ENCODE results near the gene NDUFB10. TPM values are rescaled to one million over a fixed set of nuclear protein-coding genes. Genes with fewer than 3 reads are reported as not detected.
A peak's percentile ranks its signal among the peaks of the same experiment; 100 is the strongest.

Gene NDUFB10
- polyA plus RNA-seq, 6 donors from 2014 or later = 163 to 200 (median 194) TPM

- peaks cover 12 to 51% (median 30%) of the 10 kb centered on the region in 3 donors for H3K27me3 Mint-ChIP-seq
- peaks cover 10 to 20% (median 12%) of the 10 kb centered on the region in 3 donors for H3K4me1 Mint-ChIP-seq
- H3K4me3 Mint-ChIP-seq = no peak overlapping the region
- no peak for DNase-seq
- peaks cover 0 to 9% of the 10 kb centered on the region in 2 donors for H3K36me3 Mint-ChIP-seq
- no peak overlapping the region for H3K27ac Mint-ChIP-seq
- peaks cover 0 to 2% (median 0%) of the 10 kb centered on the region in 7 donors for H3K9me3 Mint-ChIP-seq
- no peak for ATAC-seq (ENCODE audit: low read depth in 2 of 2)
These were observed 21.4 kb downstream of the NDUFB10 start for GRCh38 chr16:1980770-1981087.

- DNase-seq (no peak), ATAC-seq (ENCODE audit: low read depth in 2 of 2) (peak in 1 of 2 donors; percentile 16)
- peaks cover 0 to 3% of the 10 kb centered on the region in 2 donors for H3K36me3 Mint-ChIP-seq
- H3K4me1 Mint-ChIP-seq = peaks cover 7 to 20% (median 17%) of the 10 kb centered on the region in 3 donors
- H3K4me3 Mint-ChIP-seq = peak within 1 kb of the TSS in 6 of 8 donors; percentile 4 to 88 (median 80)
- peaks cover 12 to 44% (median 23%) of the 10 kb centered on the region in 3 donors for H3K27me3 Mint-ChIP-seq
- H3K9me3 Mint-ChIP-seq = peaks cover 0 to 2% (median 0%) of the 10 kb centered on the region in 7 donors
- H3K27ac Mint-ChIP-seq = peak within 1 kb of the TSS in 3 of 6 donors; percentile 24 to 72 (median 70)
These were observed 22.1 kb downstream of the NDUFB10 start, which contains the start of gene NOXO1 for GRCh38 chr16:1981398-1981836. Gene NOXO1 (minus strand): TSS chr16:1981469. CDS start chr16:1981179, 290 bp downstream.

GRCh38 chr16:1982013-1982433, 22.7 kb downstream of the NDUFB10 start:
- Mint-ChIP-seq H3K36me3 (no peaks in the 10 kb centered on the region), H3K4me3 (peak overlapping the region in 5 of 8 donors; percentile 4 to 88 (median 79)), H3K9me3 (peaks cover 0 to 2% (median 0%) of the 10 kb centered on the region in 7 donors), H3K4me1 (peaks cover 13 to 22% (median 20%) of the 10 kb centered on the region in 3 donors), H3K27me3 (peaks cover 12 to 44% (median 23%) of the 10 kb centered on the region in 3 donors), H3K27ac (peak overlapping the region in 2 of 6 donors; percentile 70 to 72)
- ATAC-seq (ENCODE audit: low read depth in 2 of 2) = no peak
- no peak for DNase-seq

- H3K4me1 Mint-ChIP-seq = peaks cover 17 to 22% (median 20%) of the 10 kb centered on the region in 3 donors
- peak overlapping the region; percentile 74 to 88 (median 84) for H3K4me3 Mint-ChIP-seq
- peaks cover 12 to 36% (median 23%) of the 10 kb centered on the region in 3 donors for H3K27me3 Mint-ChIP-seq
- H3K9me3 Mint-ChIP-seq = peaks cover 0 to 2% (median 0%) of the 10 kb centered on the region in 7 donors
- peak overlapping the region in 3 of 6 donors; percentile 50 to 70 (median 63) for H3K27ac Mint-ChIP-seq
- DNase-seq (no peak), ATAC-seq (ENCODE audit: low read depth in 2 of 2) (no peak)
- H3K36me3 Mint-ChIP-seq = no peaks in the 10 kb centered on the region
These were observed 23.7 kb downstream of the NDUFB10 start for GRCh38 chr16:1982991-1983543.

GRCh38 chr16:1983544-1984346, 24.4 kb downstream of the NDUFB10 start, which contains the start of gene GFER:
Gene GFER (plus strand): TSS chr16:1984193. CDS start chr16:1984219, 26 bp downstream.
- Mint-ChIP-seq H3K4me1 (peaks cover 19 to 27% (median 24%) of the 10 kb centered on the region in 3 donors), H3K36me3 (no peaks in the 10 kb centered on the region), H3K27ac (peak within 1 kb of the TSS in 4 of 6 donors; percentile 63 to 82 (median 76)), H3K27me3 (peaks cover 12 to 32% (median 23%) of the 10 kb centered on the region in 3 donors), H3K4me3 (peak within 1 kb of the TSS; percentile 74 to 90 (median 84)), H3K9me3 (peaks cover 0 to 2% (median 0%) of the 10 kb centered on the region in 7 donors)
- ATAC-seq (ENCODE audit: low read depth in 2 of 2) = peak; percentile 71 to 72
- peak; percentile 72 for DNase-seq

GRCh38 chr16:1984347-1985225, 25.2 kb downstream of the NDUFB10 start:
- Mint-ChIP-seq H3K9me3 (peaks cover 0 to 2% (median 0%) of the 10 kb centered on the region in 7 donors), H3K36me3 (no peaks in the 10 kb centered on the region), H3K27ac (peak overlapping the region in 3 of 6 donors; percentile 20 to 82 (median 70)), H3K4me1 (peaks cover 23 to 32% (median 31%) of the 10 kb centered on the region in 3 donors), H3K27me3 (peaks cover 12 to 31% (median 23%) of the 10 kb centered on the region in 3 donors), H3K4me3 (peak overlapping the region; percentile 74 to 90 (median 82))
- ATAC-seq (ENCODE audit: low read depth in 2 of 2) (peak; percentile 31 to 32), DNase-seq (no peak)

- no peaks in the 10 kb centered on the region for H3K36me3 Mint-ChIP-seq
- no peak for ATAC-seq (ENCODE audit: low read depth in 2 of 2)
- H3K9me3 Mint-ChIP-seq = peaks cover 0 to 2% (median 0%) of the 10 kb centered on the region in 7 donors
- H3K27me3 Mint-ChIP-seq = peaks cover 12 to 26% (median 23%) of the 10 kb centered on the region in 3 donors
- H3K27ac Mint-ChIP-seq = no peak overlapping the region
- H3K4me3 Mint-ChIP-seq = peak overlapping the region; percentile 74 to 90 (median 82)
- no peak for DNase-seq
- H3K4me1 Mint-ChIP-seq = peaks cover 23 to 34% (median 31%) of the 10 kb centered on the region in 3 donors
These were observed 26.3 kb downstream of the NDUFB10 start for GRCh38 chr16:1985466-1986150.

GRCh38 chr16:1987198-1987597, 27.9 kb downstream of the NDUFB10 start:
- H3K4me1 Mint-ChIP-seq = peaks cover 31 to 39% (median 38%) of the 10 kb centered on the region in 3 donors
- H3K27me3 Mint-ChIP-seq = peaks cover 8 to 10% (median 10%) of the 10 kb centered on the region in 3 donors
- ATAC-seq (ENCODE audit: low read depth in 2 of 2) = no peak
- H3K36me3 Mint-ChIP-seq = no peaks in the 10 kb centered on the region
- peak overlapping the region in 2 of 6 donors; percentile 46 to 83 for H3K27ac Mint-ChIP-seq
- H3K4me3 Mint-ChIP-seq = peak overlapping the region in 3 of 8 donors; percentile 59 to 79 (median 60)
- H3K9me3 Mint-ChIP-seq = peaks cover 0 to 2% (median 0%) of the 10 kb centered on the region in 7 donors
- DNase-seq = no peak

- DNase-seq = no peak
- no peak for ATAC-seq (ENCODE audit: low read depth in 2 of 2)
- H3K27ac Mint-ChIP-seq = peak within 1 kb of the TSS; percentile 24 to 98 (median 96)
- H3K4me3 Mint-ChIP-seq = peak within 1 kb of the TSS; percentile 81 to 92 (median 85)
- no peaks in the 10 kb centered on the region for H3K36me3 Mint-ChIP-seq
- peaks cover 33 to 42% (median 40%) of the 10 kb centered on the region in 3 donors for H3K4me1 Mint-ChIP-seq
- H3K27me3 Mint-ChIP-seq = no peaks in the 10 kb centered on the region
- no peaks in the 10 kb centered on the region for H3K9me3 Mint-ChIP-seq
These were observed 30.1 kb downstream of the NDUFB10 start, which contains the start of gene SYNGR3 for GRCh38 chr16:1989209-1990100. Gene SYNGR3 (plus strand): TSS chr16:1989970. CDS start chr16:1990103, 133 bp downstream.

- H3K4me1 Mint-ChIP-seq = peaks cover 29 to 36% (median 35%) of the 10 kb centered on the region in 3 donors
- H3K27me3 Mint-ChIP-seq = no peaks in the 10 kb centered on the region
- ATAC-seq (ENCODE audit: low read depth in 2 of 2) = no peak
- peak overlapping the region in 2 of 6 donors; percentile 87 to 94 for H3K27ac Mint-ChIP-seq
- peak overlapping the region in 3 of 8 donors; percentile 33 to 82 (median 82) for H3K4me3 Mint-ChIP-seq
- no peaks in the 10 kb centered on the region for H3K36me3 Mint-ChIP-seq
- H3K9me3 Mint-ChIP-seq = no peaks in the 10 kb centered on the region
- DNase-seq = no peak
These were observed 30.7 kb downstream of the NDUFB10 start for GRCh38 chr16:1990101-1990350.

- DNase-seq (peak; percentile 62), ATAC-seq (ENCODE audit: low read depth in 2 of 2) (peak; percentile 13 to 15)
- no peaks in the 10 kb centered on the region for H3K27me3 Mint-ChIP-seq
- peaks cover 29 to 36% (median 31%) of the 10 kb centered on the region in 3 donors for H3K4me1 Mint-ChIP-seq
- peak overlapping the region; percentile 81 to 92 (median 85) for H3K4me3 Mint-ChIP-seq
- H3K27ac Mint-ChIP-seq = peak overlapping the region; percentile 87 to 98 (median 96)
- no peaks in the 10 kb centered on the region for H3K36me3 Mint-ChIP-seq
- no peaks in the 10 kb centered on the region for H3K9me3 Mint-ChIP-seq
These were observed 31.2 kb downstream of the NDUFB10 start for GRCh38 chr16:1990351-1991134.
